GM12874 (cell line): ENCODE data around the gene MAP7.

ENCODE experiments used
- TF ChIP-seq, protein P1 (sequence below): IDR thresholded peaks from 2 replicates; pipeline ENCODE4 v1.5.1; 2011; ENCODE audit warnings: low read depth, mild to moderate bottlenecking, control low read depth, low read length, moderate library complexity; ENCODE audit not compliant: insufficient read depth

The MAP7 gene

DNA sequence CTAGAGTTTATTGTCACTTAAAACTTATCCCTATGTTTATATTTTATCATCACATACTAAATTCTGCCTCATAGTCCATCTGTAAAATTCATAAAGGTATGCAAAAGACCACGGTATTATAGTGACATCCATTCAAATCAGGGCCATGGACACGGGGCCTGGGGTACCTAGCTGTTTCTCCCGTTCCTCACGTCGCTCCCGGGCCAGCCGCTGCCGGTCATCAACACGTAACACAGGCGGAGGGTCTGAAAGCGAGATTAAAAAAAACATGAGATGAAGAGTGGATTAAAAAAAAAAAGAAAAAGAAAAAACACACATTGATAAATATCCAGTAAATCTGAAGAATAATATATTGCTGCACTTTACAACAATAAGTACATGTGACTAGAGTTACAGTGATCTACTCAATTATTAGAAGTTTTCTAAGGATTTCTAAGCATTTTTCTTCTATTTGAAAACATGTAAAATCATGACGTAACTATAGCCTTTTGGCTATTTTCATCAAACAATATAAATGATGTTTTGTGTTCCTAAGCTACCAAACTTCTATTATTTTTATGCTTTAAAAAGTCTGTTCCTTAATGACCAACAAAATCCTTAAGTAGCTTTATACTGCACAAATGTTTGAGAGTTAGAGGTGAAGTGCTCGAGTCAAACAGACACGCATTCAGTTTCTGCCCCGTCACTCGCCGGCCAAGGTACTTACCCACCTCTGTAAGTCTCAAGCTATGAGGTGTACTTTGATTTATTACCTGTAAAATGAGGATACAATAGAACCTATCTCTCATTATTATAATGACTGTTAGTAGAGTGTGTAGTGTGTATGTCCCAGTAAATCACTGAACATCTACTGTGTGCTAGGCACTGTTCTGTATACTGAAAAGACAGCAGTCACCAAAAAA, 138.5 kb downstream of the MAP7 start:
- TF ChIP-seq, protein P1, sequence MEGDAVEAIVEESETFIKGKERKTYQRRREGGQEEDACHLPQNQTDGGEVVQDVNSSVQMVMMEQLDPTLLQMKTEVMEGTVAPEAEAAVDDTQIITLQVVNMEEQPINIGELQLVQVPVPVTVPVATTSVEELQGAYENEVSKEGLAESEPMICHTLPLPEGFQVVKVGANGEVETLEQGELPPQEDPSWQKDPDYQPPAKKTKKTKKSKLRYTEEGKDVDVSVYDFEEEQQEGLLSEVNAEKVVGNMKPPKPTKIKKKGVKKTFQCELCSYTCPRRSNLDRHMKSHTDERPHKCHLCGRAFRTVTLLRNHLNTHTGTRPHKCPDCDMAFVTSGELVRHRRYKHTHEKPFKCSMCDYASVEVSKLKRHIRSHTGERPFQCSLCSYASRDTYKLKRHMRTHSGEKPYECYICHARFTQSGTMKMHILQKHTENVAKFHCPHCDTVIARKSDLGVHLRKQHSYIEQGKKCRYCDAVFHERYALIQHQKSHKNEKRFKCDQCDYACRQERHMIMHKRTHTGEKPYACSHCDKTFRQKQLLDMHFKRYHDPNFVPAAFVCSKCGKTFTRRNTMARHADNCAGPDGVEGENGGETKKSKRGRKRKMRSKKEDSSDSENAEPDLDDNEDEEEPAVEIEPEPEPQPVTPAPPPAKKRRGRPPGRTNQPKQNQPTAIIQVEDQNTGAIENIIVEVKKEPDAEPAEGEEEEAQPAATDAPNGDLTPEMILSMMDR: no peak

DNA sequence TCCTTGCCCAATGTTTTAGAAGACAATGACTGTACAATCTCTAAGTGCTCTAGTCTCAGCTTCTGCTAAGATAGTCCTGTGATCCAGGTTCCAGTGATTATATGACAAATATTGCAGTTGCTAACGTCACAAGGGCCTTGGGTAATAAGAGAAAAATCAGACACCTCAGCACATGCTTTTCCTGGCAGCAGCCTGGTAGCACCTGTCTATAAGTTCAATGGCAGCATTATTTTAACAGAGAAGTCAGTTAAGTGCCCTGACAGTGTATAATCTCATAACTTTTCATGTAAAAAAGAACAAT, 139.2 kb downstream of the MAP7 start:
- TF ChIP-seq, protein P1: no peak

DNA sequence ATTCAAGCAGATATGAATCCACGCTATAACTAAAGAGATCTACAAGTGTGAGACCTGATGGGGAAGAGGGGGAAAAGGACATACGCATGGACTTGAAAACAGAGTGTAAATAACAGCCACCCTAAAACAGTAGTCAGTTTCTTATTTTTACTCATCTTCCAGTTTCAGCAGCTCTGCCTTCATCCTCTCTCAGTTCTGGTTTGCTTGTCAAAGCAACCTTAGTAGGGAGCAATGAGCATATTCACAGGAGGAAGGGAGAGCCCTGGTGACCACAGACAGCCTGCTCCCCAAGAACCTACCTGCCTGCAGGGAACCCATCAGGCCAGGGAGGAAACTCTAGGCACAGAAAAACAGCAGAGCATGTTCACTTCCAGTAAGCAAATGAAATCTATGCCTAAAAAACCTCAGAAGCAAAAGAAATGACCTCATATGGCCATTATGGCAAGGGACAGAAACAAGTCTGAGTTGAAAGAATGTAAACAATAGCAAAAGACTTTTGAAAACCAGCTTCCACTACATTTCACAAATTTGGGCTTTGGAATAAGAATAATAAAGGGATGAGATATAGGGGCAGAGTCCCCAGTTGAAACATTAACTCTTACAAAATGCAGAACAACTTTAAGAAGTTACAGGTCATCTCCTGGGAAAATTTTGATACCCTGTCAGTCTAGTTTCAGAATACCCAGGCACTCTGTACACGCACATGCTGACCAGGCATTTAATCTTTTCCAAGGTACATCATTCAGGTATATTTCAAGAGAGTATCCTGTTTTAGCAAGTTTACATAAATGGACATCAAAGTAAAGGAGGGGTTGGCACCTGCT, 139.8 kb downstream of the MAP7 start:
- TF ChIP-seq, protein P1: no peak

DNA sequence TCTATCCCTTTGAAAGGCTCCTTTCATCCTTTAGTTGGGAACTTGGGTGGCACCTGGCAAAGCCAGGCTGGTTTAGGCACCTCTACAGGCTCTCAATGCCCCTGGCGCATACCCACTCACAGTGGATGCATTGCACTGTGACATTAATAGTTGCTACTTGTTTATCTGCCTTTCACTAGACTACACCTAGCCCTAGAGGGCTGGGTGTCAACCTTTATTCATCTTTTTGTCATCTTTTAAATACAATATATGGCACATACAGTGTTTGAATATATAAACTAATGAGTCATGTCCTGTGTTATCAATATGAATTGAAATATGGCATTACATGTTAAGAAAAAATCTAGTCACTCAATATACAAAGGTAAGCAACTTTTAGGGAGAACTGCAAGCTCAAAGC, 140.6 kb downstream of the MAP7 start:
- TF ChIP-seq, protein P1: no peak

DNA sequence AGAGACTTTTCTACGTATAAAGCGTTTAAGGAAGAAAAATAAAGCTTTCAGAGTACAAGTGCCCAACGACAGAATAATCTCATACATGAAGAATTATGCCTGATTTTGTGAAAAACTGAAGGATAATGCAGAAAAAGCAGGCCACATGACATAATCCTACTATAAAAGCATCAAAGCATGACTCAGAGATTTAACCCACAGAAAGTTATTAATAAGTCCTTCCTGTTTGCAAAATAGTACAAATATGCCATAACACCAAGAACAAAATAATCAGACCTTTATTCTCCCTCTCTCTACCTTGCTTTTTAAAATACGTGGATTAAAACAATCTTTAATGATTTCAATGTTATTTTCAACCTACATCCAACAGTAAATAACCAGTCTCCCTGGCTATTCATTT, 142.0 kb downstream of the MAP7 start:
- TF ChIP-seq, protein P1: no peak

DNA sequence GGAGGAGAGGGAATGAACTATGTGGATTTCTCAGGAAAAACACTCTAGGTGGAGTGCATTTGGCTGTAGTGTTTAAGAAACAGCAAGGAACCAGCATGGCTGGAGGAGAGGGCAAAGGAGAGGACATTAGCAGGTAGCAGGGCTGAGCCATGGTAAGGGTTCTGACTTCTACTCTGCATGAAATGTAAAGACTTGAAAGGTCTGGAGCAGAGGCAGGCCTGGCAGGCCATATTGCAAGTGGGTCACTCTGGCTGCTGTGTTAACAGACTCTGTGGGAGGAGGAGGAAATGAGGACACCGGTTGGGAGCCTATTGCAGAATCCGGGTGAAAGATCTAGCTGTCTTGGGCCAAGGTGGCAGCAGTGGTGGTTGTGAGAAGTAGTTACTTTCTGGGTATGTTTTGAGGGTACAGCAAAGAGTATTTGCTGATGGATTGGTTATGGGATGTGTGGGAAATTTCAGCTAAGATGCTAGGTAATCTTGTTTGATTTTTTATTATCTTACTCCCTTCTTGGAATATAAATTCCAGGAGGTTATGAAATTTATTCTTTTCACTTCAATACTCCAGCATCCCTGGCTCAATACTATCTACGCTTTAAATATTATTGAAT, 144.7 kb downstream of the MAP7 start:
- TF ChIP-seq, protein P1: no peak

DNA sequence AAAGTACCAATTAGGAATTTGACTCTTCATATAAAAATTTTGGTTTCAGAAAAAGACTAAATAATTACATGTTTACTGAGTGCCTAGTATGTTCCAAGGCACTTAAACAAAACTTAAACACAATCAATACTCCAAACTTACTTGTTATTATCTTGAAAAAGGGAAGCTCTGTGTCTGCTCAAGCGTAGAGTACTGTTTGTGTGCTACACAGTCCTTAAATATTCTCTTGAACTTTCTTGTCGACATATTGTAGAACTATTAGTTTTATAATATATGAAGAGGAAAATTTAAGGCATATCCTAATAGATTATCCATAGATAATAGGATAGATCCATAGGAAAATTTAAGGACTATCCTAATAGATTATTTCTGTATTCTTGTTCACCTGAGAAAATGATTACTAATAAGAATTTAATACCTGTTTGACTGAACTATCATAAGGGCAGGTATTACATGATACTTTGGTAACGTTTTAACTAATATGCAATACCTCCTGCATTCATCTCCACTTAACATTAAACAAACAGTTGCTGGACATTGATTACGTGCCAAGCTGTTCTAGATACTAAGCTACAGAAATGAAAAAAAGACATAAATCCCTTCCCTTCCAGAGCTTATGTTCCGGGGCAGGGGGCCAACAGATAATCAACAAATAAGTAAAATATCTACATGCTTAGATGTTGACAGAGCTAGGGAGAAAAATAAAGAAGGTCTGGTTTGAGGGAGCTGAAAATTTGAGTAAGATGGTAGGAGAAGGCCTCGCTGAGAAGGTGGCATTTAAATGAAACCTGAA, 145.4 kb downstream of the MAP7 start:
- TF ChIP-seq, protein P1: no peak
